Ishikawa (cell line): ENCODE measurements around the gene CLMN.

Source experiments
- CEBPB ChIP-seq: IDR thresholded peaks from 2 replicates; pipeline ENCODE4 v1.6.1; 2012
- CREB1 ChIP-seq: IDR thresholded peaks from 2 replicates; pipeline ENCODE4 v1.6.1; 2012; ENCODE audit warnings: low read depth
- EGR1 ChIP-seq: IDR thresholded peaks from 2 replicates; pipeline ENCODE4 v1.6.1; 2012
- EP300 ChIP-seq: IDR thresholded peaks from 2 replicates; pipeline ENCODE4 v1.6.1; 2012; ENCODE audit warnings: borderline replicate concordance
- FOXM1 ChIP-seq: IDR thresholded peaks from 2 replicates; pipeline ENCODE4 v1.6.1; 2012; ENCODE audit warnings: low read depth, borderline replicate concordance
- MAX ChIP-seq: IDR thresholded peaks from 2 replicates; pipeline ENCODE4 v1.6.1; 2012
- NFIC ChIP-seq: IDR thresholded peaks from 2 replicates; pipeline ENCODE4 v1.6.1; 2012
- RAD21 ChIP-seq: IDR thresholded peaks from 2 replicates; pipeline ENCODE4 v1.6.1; 2012; ENCODE audit warnings: low read depth
- REST ChIP-seq: IDR thresholded peaks from 2 replicates; pipeline ENCODE4 v1.6.1; 2012; ENCODE audit warnings: low read depth, mild to moderate bottlenecking
- TAF1 ChIP-seq: IDR thresholded peaks from 2 replicates; pipeline ENCODE4 v1.6.1; 2012; ENCODE audit warnings: low read depth, mild to moderate bottlenecking
- TCF12 ChIP-seq: IDR thresholded peaks from 2 replicates; pipeline ENCODE4 v1.6.1; 2012; ENCODE audit warnings: low read depth
- TEAD4 ChIP-seq: IDR thresholded peaks from 2 replicates; pipeline ENCODE4 v1.6.1; 2012
- YY1 ChIP-seq: IDR thresholded peaks from 2 replicates; pipeline ENCODE4 v1.6.1; 2012; ENCODE audit warnings: low read depth
- ZBTB7A ChIP-seq: IDR thresholded peaks from 2 replicates; pipeline ENCODE4 v1.6.1; 2012; ENCODE audit warnings: low read depth
- TF ChIP-seq, protein P1 (sequence below): IDR thresholded peaks from 2 replicates; pipeline ENCODE4 v1.6.1; 2012

CLMN gene

DNA sequence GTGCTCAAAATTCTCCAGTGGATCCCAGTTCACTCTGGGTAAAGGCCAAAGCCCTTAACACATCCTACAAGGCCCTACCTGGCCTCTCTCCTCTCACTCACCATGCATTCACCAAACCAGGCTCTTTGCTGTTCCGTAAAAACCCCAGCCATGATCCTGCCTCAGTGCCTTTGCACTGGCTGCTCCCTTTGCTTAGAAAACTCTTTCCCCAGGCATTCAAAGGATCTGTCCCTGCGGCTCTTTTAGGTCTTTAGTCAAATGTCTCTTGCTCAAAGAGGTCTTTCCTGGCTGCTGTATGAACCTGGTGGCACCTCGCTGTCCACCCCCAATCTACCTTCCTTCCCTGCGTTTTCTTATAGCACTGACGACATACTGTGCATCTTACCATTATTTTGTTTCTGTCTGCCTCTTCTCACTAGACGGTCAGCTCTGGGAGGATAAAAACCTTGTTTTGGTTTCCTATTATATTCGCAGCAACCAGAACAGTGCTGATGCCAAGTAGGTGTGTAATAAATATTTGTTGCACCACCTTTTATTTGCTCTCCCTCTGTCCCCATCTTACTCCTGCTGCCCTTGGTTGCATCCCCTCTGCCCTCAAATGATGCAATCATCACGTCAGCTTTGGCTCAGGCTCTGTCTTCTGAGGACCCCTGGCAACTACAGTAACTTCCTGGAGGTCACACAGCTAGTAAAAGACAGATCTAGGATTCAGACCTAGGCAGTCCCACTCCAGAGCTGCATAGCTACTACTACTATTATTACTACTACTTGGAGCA lies 138.6 kb downstream of the CLMN start:
- no peak for TF ChIP-seq EGR1
- TF ChIP-seq FOXM1: no peak
- no peak for TF ChIP-seq ZBTB7A
- no peak for TF ChIP-seq RAD21
- TF ChIP-seq TEAD4: no peak
- no peak for TF ChIP-seq TCF12
- TF ChIP-seq CREB1: no peak
- TF ChIP-seq MAX: no peak
- TF ChIP-seq YY1: no peak

- TF ChIP-seq, protein P1, sequence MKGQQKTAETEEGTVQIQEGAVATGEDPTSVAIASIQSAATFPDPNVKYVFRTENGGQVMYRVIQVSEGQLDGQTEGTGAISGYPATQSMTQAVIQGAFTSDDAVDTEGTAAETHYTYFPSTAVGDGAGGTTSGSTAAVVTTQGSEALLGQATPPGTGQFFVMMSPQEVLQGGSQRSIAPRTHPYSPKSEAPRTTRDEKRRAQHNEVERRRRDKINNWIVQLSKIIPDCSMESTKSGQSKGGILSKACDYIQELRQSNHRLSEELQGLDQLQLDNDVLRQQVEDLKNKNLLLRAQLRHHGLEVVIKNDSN: no peak
- peak; percentile 30; the same call in 1 of the 2 replicates for TF ChIP-seq RAD21
Observed at GRCh38 chr14:95174184-95174792, 145.4 kb downstream of the CLMN start.

- TF ChIP-seq REST: no peak
- no peak for TF ChIP-seq FOXM1
- TF ChIP-seq EP300: no peak
- TF ChIP-seq TCF12: no peak
- TF ChIP-seq, protein P1: no peak
- TF ChIP-seq CEBPB: no peak
- no peak for TF ChIP-seq TAF1
- TF ChIP-seq YY1: no peak
- TF ChIP-seq RAD21: no peak
- TF ChIP-seq ZBTB7A: no peak
- no peak for TF ChIP-seq EGR1
- TF ChIP-seq MAX: no peak
- TF ChIP-seq TEAD4: no peak
- TF ChIP-seq NFIC: no peak
- no peak for TF ChIP-seq CREB1
Observed at GRCh38 chr14:95173518-95173917, 146.2 kb downstream of the CLMN start.

DNA sequence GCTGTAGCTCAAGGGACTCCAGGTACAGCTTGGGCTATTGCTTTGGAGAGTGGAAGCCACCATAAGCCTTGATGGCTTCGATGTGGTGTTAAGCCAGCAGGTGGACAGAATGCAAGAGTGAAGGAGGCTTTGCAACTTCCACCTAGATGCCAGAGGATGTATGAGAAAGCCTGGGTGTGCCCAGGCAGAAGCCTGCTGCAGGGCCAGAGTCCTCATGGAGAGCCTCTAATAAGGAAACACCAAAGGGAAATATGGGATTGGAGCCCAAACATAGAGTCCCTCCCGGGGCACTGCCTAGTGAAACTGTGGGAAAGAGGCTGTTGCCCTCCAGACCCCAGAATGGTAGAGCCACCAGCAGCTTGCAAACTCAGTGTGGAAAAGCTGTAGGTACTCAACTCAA lies 152.5 kb downstream of the CLMN start:
- TF ChIP-seq, protein P1: no peak
- TF ChIP-seq CEBPB: no peak
- no peak for TF ChIP-seq ZBTB7A
- no peak for TF ChIP-seq FOXM1
- no peak for TF ChIP-seq TCF12
- TF ChIP-seq REST: no peak
- no peak for TF ChIP-seq MAX
- TF ChIP-seq TAF1: no peak

DNA sequence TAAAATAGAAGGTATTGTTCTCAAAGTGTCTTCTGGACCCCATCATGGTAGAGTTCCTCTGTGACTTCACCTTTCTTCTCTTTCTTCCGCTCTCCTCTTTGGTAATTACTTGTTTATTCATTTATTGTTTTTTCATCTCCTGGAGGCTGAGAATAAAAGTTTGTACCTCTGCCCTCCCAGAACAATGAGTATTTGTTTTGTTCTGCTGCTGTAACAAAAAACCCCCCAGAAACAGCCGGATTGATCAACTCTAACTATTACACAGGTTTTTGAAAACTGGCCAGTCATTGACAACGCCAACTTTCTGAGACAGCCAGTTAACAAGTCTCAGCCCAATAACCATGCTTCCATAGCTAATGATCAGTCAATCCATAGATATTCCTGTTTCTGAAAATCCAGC lies 154.2 kb downstream of the CLMN start:
- TF ChIP-seq EGR1 (no peak), CREB1 (no peak), TAF1 (no peak), REST (no peak), EP300 (no peak), ZBTB7A (no peak), FOXM1 (no peak), TEAD4 (no peak), NFIC (no peak), TCF12 (no peak), RAD21 (no peak), MAX (no peak), CEBPB (no peak), YY1 (no peak)
- TF ChIP-seq, protein P1: no peak
